Measurements from ENCODE around the gene SPTBN4.

GRCh38 chr19:40598918-40599307 lies 132.1 kb downstream of the SPTBN4 start:
- TF ChIP-seq EZH2 (IDR thresholded peaks at IDR 0.05; ENCODE audit: insufficient read depth, low read length) (no peak), CTCF (IDR thresholded peaks at IDR 0.05; ENCODE audit: insufficient read depth, low read depth, low read length) (no peak)

All from astrocyte (in vitro differentiated cells and primary cell).